B cell (primary cell): ENCODE results near the gene ZDHHC12. TPM values are rescaled to one million over a fixed set of nuclear protein-coding genes. Genes with fewer than 3 reads are reported as not detected.

ENCODE experiments used
- ATAC-seq: fragments of 200-7000 bp; cut with Tn5 transposase; one replicate; pipeline ENCODE4 v1.10.0; 2021; ENCODE audit warnings: low read depth, mild to moderate bottlenecking, moderate number of reproducible peaks, moderate library complexity
- CTCF ChIA-PET: fragments of 350-600 bp; sonication (Branson Sonifier 250); formaldehyde crosslinking; loops from one replicate; lab custom pipeline; 2021; ENCODE audit warnings: antibody characterized with exemption, inconsistent platforms; lab: Charles Lee
- POLR2A ChIA-PET: fragments of 350-600 bp; sonication (Branson Sonifier 250); formaldehyde crosslinking; loops from one replicate; lab custom pipeline; 2021; ENCODE audit warnings: antibody characterized with exemption; lab: Charles Lee
- DNase-seq: peaks from one replicate; pipeline ENCODE4 v3.0.0; 2013
- H2AFZ ChIP-seq: 2 replicates; pipeline ENCODE4 v1.6.1; 2012; ENCODE audit warnings: mild to moderate bottlenecking, low read depth, low read length; ENCODE audit not compliant: insufficient read depth, poor library complexity, severe bottlenecking
- H3K27ac ChIP-seq, 2 donors: 1 replicate in 1 of 2; 2 replicates in 1 of 2; pipeline ENCODE4 v1.5.1; 2012 to 2013; ENCODE audit warnings: low read length in 2 of 2, mild to moderate bottlenecking in 2 of 2, moderate library complexity in 1 of 2
- H3K27me3 ChIP-seq, 4 experiments: fragments of 200-600 bp in 1 of 4; sonication (generic) in 1 of 4; replicated peaks in 1 of 4; 1 replicate in 2 of 4; 2 replicates in 2 of 4; pipeline versions ENCODE4 v1.6.1 to v1.7.0; 2013 to 2016; ENCODE audit warnings: low read length in 3 of 4, mild to moderate bottlenecking in 2 of 4, mixed read lengths in 1 of 4, moderate library complexity in 1 of 4; ENCODE audit not compliant: insufficient read depth in 4 of 4, control insufficient read depth in 3 of 4; ENCODE audit errors: control extremely low read depth in 1 of 4
- H3K36me3 ChIP-seq, 2 experiments: replicated peaks in 1 of 2; 1 replicate in 1 of 2; 2 replicates in 1 of 2; pipeline versions ENCODE4 v1.6.1 to v1.7.1; 2013; ENCODE audit warnings: low read length in 1 of 2; ENCODE audit not compliant: insufficient read depth in 2 of 2, control insufficient read depth in 1 of 2; ENCODE audit errors: control extremely low read depth in 1 of 2, extremely low read depth in 1 of 2
- H3K4me1 ChIP-seq, 2 donors: fragments of 200-600 bp in 1 of 2; sonication (generic) in 1 of 2; 1 replicate in 1 of 2; 2 replicates in 1 of 2; pipeline versions ENCODE4 v1.5.1 to v1.6.1; 2013 to 2017; ENCODE audit warnings: low read length in 2 of 2; ENCODE audit not compliant: control insufficient read depth in 2 of 2, insufficient read depth in 2 of 2
- H3K4me2 ChIP-seq: replicated peaks from 2 replicates; pipeline ENCODE3; 2012; ENCODE audit warnings: mild to moderate bottlenecking, low read depth, low read length; ENCODE audit not compliant: poor library complexity, severe bottlenecking
- H3K4me3 ChIP-seq, 5 experiments: fragments of 200-600 bp in 1 of 5; sonication (generic) in 1 of 5; 1 replicate in 3 of 5; 2 replicates in 2 of 5; pipeline versions ENCODE4 v1.5.1 to v1.7.0; 2011 to 2016; ENCODE audit warnings: low read length in 4 of 5, mild to moderate bottlenecking in 4 of 5, low read depth in 2 of 5, control low read depth in 1 of 5, moderate library complexity in 1 of 5; ENCODE audit not compliant: insufficient read depth in 1 of 5; ENCODE audit errors: control extremely low read depth in 1 of 5, extremely low read depth in 1 of 5
- H3K79me2 ChIP-seq: fragments of 200-600 bp; sonication (generic); one replicate; pipeline ENCODE4 v1.6.0; 2016; ENCODE audit warnings: low read length; ENCODE audit not compliant: control insufficient read depth, insufficient read depth
- H3K9ac ChIP-seq: fragments of 200-600 bp; sonication (generic); 2 replicates; pipeline ENCODE4 v1.6.1; 2017; ENCODE audit warnings: mild to moderate bottlenecking, low read length, moderate library complexity
- H3K9me3 ChIP-seq, 3 donors: one replicate each; pipeline versions ENCODE4 v1.6.1 to v1.7.1; 2013; ENCODE audit warnings: low read length in 2 of 3; ENCODE audit not compliant: control insufficient read depth in 2 of 3, insufficient read depth in 1 of 3; ENCODE audit errors: control extremely low read depth in 1 of 3
- H4K20me1 ChIP-seq: 2 replicates; pipeline ENCODE4 v1.6.0; 2012; ENCODE audit warnings: mild to moderate bottlenecking, low read length; ENCODE audit not compliant: insufficient read depth, control insufficient read depth, poor library complexity, severe bottlenecking
- H3K27ac Mint-ChIP-seq: one replicate; pipeline ENCODE4 v1.8.0; 2021; ENCODE audit warnings: mixed read lengths
- H3K27me3 Mint-ChIP-seq: one replicate; pipeline ENCODE4 v1.8.0; 2021; ENCODE audit warnings: mixed read lengths
- H3K4me1 Mint-ChIP-seq: one replicate; pipeline ENCODE4 v1.8.0; 2021; ENCODE audit warnings: mixed read lengths
- H3K4me3 Mint-ChIP-seq: one replicate; pipeline ENCODE4 v1.8.0; 2021; ENCODE audit warnings: mixed read lengths
- H3K9me3 Mint-ChIP-seq: one replicate; pipeline ENCODE4 v1.8.0; 2022; ENCODE audit warnings: mixed read lengths; ENCODE audit not compliant: insufficient read depth
- EZH2 ChIP-seq: IDR thresholded peaks from 2 replicates; pipeline ENCODE4 v1.6.1; 2012; ENCODE audit warnings: borderline replicate concordance, low read depth, mild to moderate bottlenecking, moderate library complexity, low read length; ENCODE audit not compliant: insufficient read depth, poor library complexity, severe bottlenecking
- WGBS: methylation state at CpG from one replicate; pipeline ENCODE4 v1.1.5; 2013; ENCODE audit warnings: missing lambda C conversion rate; ENCODE audit not compliant: insufficient coverage; 5-methylcytosine and 5-hydroxymethylcytosine counted together
- intact Hi-C: fragments of 100-400 bp; cut with micrococcal nuclease; formaldehyde crosslinking; loops from one replicate; pipeline ENCODE4 v1.10.0; 2022
- polyA plus RNA-seq: library from polyadenylated mRNA; depleted of rRNA; stranded (reverse); fragments of >200 nt; gene quantifications from 2 replicates; pipeline ENCODE4 v1.2.3, GENCODE V29; 2012
- total RNA-seq, 2 donors: library from RNA; stranded (reverse); fragments of 120-200 nt in 1 of 2; gene quantifications; 1 replicate in 1 of 2; 2 replicates in 1 of 2; pipeline versions ENCODE4 v1.2.3 to v1.2.4, GENCODE V29; 2013 to 2022
- TF ChIP-seq, protein P1 (sequence below): fragments of 200-600 bp; IDR thresholded peaks from one replicate; pipeline ENCODE4 v1.8.0; 2022; ENCODE audit warnings: antibody characterized with exemption, mild to moderate bottlenecking

Gene ZDHHC12
- total and polyA plus RNA-seq, 2 donors (not counting 1 experiment from before 2014, with no cell fraction given) = 28.5 to 47.0 TPM

DNA sequence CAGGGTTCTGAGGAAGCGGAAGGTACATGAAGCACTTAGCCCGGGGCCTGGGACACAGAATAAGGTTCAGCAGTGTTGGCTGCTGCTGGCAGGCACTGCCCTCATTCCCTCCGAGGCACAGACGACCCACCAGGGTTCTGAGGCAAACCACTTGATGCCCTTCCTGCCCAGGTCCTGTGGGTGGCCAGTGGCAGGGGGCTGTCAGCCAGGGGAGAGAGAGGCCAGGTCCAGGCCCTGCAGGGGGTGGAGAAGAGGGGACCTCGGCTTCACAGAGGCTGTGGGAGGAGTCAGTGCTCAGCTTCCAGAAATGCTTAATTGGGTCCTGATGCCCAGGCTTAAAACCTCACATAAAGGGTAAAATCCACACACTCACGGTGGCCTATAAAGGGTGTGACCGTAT lies 4.4 kb upstream of the ZDHHC12 start:
- H3K4me3 ChIP-seq = no peak overlapping the region
- ChIA-PET POLR2A (no interaction called here), CTCF (interaction anchor here (0.6 kb wide), 1 partner anchor 898 kb away, joined by 3 read pairs; the partner anchor contains the start of gene NTMT1)
- H2AFZ ChIP-seq = no peak overlapping the region
- peaks cover 11 to 15% of the 10 kb centered on the region in 2 donors for H3K4me1 ChIP-seq
- H4K20me1 ChIP-seq = no peaks in the 10 kb centered on the region
- intact Hi-C loops = no loop called here
- TF ChIP-seq, protein P1, sequence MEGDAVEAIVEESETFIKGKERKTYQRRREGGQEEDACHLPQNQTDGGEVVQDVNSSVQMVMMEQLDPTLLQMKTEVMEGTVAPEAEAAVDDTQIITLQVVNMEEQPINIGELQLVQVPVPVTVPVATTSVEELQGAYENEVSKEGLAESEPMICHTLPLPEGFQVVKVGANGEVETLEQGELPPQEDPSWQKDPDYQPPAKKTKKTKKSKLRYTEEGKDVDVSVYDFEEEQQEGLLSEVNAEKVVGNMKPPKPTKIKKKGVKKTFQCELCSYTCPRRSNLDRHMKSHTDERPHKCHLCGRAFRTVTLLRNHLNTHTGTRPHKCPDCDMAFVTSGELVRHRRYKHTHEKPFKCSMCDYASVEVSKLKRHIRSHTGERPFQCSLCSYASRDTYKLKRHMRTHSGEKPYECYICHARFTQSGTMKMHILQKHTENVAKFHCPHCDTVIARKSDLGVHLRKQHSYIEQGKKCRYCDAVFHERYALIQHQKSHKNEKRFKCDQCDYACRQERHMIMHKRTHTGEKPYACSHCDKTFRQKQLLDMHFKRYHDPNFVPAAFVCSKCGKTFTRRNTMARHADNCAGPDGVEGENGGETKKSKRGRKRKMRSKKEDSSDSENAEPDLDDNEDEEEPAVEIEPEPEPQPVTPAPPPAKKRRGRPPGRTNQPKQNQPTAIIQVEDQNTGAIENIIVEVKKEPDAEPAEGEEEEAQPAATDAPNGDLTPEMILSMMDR = no peak
- TF ChIP-seq EZH2 = no peak
- no peak overlapping the region for H3K4me2 ChIP-seq
- H3K27ac ChIP-seq = no peak overlapping the region
- peaks cover 20% of the 10 kb centered on the region for H3K4me1 Mint-ChIP-seq
- ATAC-seq = no peak
- H3K9me3 Mint-ChIP-seq = no peaks in the 10 kb centered on the region
- no peak for DNase-seq
- no peak overlapping the region for H3K4me3 Mint-ChIP-seq
- no peak overlapping the region for H3K27ac Mint-ChIP-seq
- H3K9me3 ChIP-seq = no peaks in the 10 kb centered on the region
- H3K36me3 ChIP-seq = peaks cover 0 to 13% of the 10 kb centered on the region in 2 experiments
- H3K9ac ChIP-seq = no peak overlapping the region
- WGBS = 90% methylated on average over 6 of the region's 7 CpGs
- H3K27me3 ChIP-seq = no peaks in the 10 kb centered on the region
- H3K79me2 ChIP-seq = peaks cover 8% of the 10 kb centered on the region
- H3K27me3 Mint-ChIP-seq = no peaks in the 10 kb centered on the region

DNA sequence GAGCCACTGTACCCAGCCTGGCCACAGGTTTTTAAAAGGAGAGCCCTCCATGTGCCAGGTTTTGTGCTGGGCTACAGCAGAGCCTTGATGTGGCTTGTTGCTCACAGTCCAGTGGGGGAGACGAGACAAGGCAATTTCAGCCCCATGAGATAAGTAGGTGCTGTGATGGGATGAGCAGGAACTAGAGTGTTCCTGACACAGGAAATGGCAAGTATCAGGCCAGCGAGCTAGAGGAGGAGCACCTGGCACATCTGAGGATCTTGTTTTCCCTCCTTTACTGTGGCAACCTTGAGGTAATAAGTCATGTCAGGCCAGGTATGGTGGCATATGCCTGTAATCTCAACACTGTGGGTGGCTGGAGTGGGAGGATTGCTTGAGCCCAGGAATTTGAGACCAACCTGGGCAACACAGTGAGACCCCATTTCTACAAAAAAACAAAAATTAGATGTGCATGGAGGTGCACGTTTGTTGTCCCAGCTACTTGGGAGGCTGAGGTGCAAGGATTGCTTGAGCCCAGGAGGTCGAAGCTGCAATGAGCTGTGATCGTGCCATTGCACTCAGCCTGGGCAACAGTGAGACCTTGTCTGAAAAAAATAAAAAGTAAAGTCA lies 3.8 kb upstream of the ZDHHC12 start:
- H3K9me3 Mint-ChIP-seq = no peaks in the 10 kb centered on the region
- H3K9ac ChIP-seq = no peak overlapping the region
- H3K4me3 Mint-ChIP-seq = no peak overlapping the region
- no peak for ATAC-seq
- H3K27me3 Mint-ChIP-seq = no peaks in the 10 kb centered on the region
- H3K27ac Mint-ChIP-seq = no peak overlapping the region
- H4K20me1 ChIP-seq = no peaks in the 10 kb centered on the region
- H3K4me1 ChIP-seq = peaks cover 17 to 21% of the 10 kb centered on the region in 2 donors
- no peak overlapping the region for H3K27ac ChIP-seq
- H3K4me2 ChIP-seq = no peak overlapping the region
- H3K9me3 ChIP-seq = no peaks in the 10 kb centered on the region
- peaks cover 25% of the 10 kb centered on the region for H3K4me1 Mint-ChIP-seq
- WGBS = 68% methylated on average over 5 of the region's 5 CpGs
- H3K79me2 ChIP-seq = peaks cover 8% of the 10 kb centered on the region
- no peak overlapping the region for H3K4me3 ChIP-seq
- ChIA-PET CTCF (no interaction called here), POLR2A (no interaction called here)
- peak; percentile 3 for DNase-seq
- no peak overlapping the region for H2AFZ ChIP-seq
- peaks cover 0 to 8% of the 10 kb centered on the region in 2 experiments for H3K36me3 ChIP-seq
- TF ChIP-seq EZH2 = no peak
- TF ChIP-seq, protein P1 = no peak
- intact Hi-C loops = no loop called here
- H3K27me3 ChIP-seq = no peaks in the 10 kb centered on the region
